Adrenal gland (tissue), 12 donors: ENCODE data around the gene PLAU. TPM values are rescaled to one million over a fixed set of nuclear protein-coding genes. Genes with fewer than 3 reads are reported as not detected.

Source experiments
- DNase-seq, 7 donors: peaks; one replicate each; pipeline ENCODE4 v3.0.0-alpha.2; 2019 to 2020
- H3K27ac ChIP-seq, 5 donors: fragments of 200-600 bp; sonication (generic) in 4 of 5; 1 replicate in 3 of 5; 2 replicates in 2 of 5; pipeline versions ENCODE4 v1.5.1 to v1.8.0; 2016 to 2020; ENCODE audit warnings: mild to moderate bottlenecking in 1 of 5
- H3K27me3 ChIP-seq: fragments of 200-600 bp; 2 replicates; pipeline ENCODE4 v1.8.0; 2021
- H3K36me3 ChIP-seq, 2 donors: fragments of 200-600 bp; replicated peaks in 1 of 2; 1 replicate in 1 of 2; 2 replicates in 1 of 2; pipeline versions ENCODE4 v1.5.1 to v1.8.0; 2018 to 2022
- H3K4me1 ChIP-seq, 2 donors: fragments of 200-600 bp; replicated peaks in 1 of 2; 1 replicate in 1 of 2; 2 replicates in 1 of 2; pipeline versions ENCODE4 v1.5.1 to v1.8.0; 2018 to 2021
- H3K4me3 ChIP-seq, 4 donors: fragments of 200-600 bp; sonication (generic) in 3 of 4; one replicate each; pipeline ENCODE4 v1.5.1; 2016 to 2018
- H3K9me3 ChIP-seq, 3 donors: fragments of 200-600 bp; sonication (generic) in 1 of 3; replicated peaks in 1 of 3; 1 replicate in 2 of 3; 2 replicates in 1 of 3; pipeline versions ENCODE4 v1.5.1 to v1.8.0; 2016 to 2021
- CTCF ChIP-seq, 6 experiments: fragments of 450-650 bp in 4 of 6; fragments of 200-600 bp in 2 of 6; sonication (generic) in 1 of 6; IDR thresholded peaks; 1 replicate in 5 of 6; 2 replicates in 1 of 6; pipeline versions ENCODE4 v1.5.1 to v1.8.0; 2016 to 2021; ENCODE audit warnings: antibody characterized with exemption in 6 of 6, mild to moderate bottlenecking in 2 of 6, moderate library complexity in 1 of 6
- POLR2A ChIP-seq, 2 donors: fragments of 450-650 bp; IDR thresholded peaks; one replicate each; pipeline ENCODE4 v1.6.1; 2017; ENCODE audit warnings: antibody characterized with exemption in 2 of 2, mild to moderate bottlenecking in 2 of 2, moderate library complexity in 1 of 2
- WGBS, 4 donors: extraction: QIAGEN DNeasy Blood & Tissue Kit in 2 of 4; methylation state at CpG; one replicate each; pipeline versions ENCODE4 v1.1.5 to v1.1.7; 2013 to 2017; 5-methylcytosine and 5-hydroxymethylcytosine counted together
- intact Hi-C, 2 donors: fragments of 100-400 bp; cut with DNase I; formaldehyde crosslinking; loops; one replicate each; pipeline versions ENCODE4 v1.14.1 to v1.15.0; 2022 to 2023
- polyA plus RNA-seq, 3 donors: library from polyadenylated mRNA; stranded (reverse); fragments of 200-250 nt in 2 of 3; fragments of 350-450 nt in 1 of 3; fragmentation: Illumina TruSeq in 1 of 3; extraction: RNeasy Lipid Tissue Mini Kit (QIAGEN cat#74804) in 1 of 3; gene quantifications; one replicate each; pipeline ENCODE4 v1.2.3, GENCODE V29; 2013 to 2014
- total RNA-seq, 9 donors: library from RNA; depleted of rRNA in 4 of 9; stranded (reverse); fragments of >200 nt in 4 of 9; fragments of 120-200 nt in 1 of 9; fragmentation: NEBNext Ultra II Directional in 1 of 9; extraction: Animal tissue kit (Norgen Biotek cat#: 25700) in 1 of 9; gene quantifications; one replicate each; pipeline versions ENCODE4 v1.1.0 to v1.2.4, GENCODE V29; 2013 to 2023
- donor health status: healthy with polysubstance abuse.
- donor health status: Bipolar disorder and iron deficiency.
- donor health status: DM: yes; HTN: yes; CAD: no.
- donor health status: DM: no; HTN: no; CAD: no.
- donor health status: DM: no; HTN: no; CAD: no.
- donor health status: DM: yes; HTN: yes; CAD: no.

The PLAU gene
- total and polyA plus RNA-seq, 12 donors: 0.94 to 19.4 (median 6.9) TPM

GRCh38 chr10:73874267-73875138, 36.4 kb upstream of the PLAU start, which contains the start of gene CAMK2G:
Gene CAMK2G (minus strand): TSS chr10:73874555. CDS start chr10:73874461, 94 bp downstream.
- intact Hi-C loops: loop anchor here in 1 of 2 donors (10.0 kb wide), 1 partner anchor 60 kb away; the partner anchor contains the start of gene NDST2
- H3K27ac ChIP-seq: peak within 1 kb of the TSS in 4 of 5 donors; percentile 9 to 82 (median 32)
- no peaks in the 10 kb centered on the region for H3K27me3 ChIP-seq

GRCh38 chr10:73875139-73875475, 35.8 kb upstream of the PLAU start:
- intact Hi-C loops: loop anchor here in 1 of 2 donors (10.0 kb wide), 1 partner anchor 60 kb away; the partner anchor contains the start of gene NDST2
- H3K4me3 ChIP-seq: peak overlapping the region in 2 of 4 donors; percentile 59 to 98
- H3K36me3 ChIP-seq: no peaks in the 10 kb centered on the region
- no peaks in the 10 kb centered on the region for H3K27me3 ChIP-seq
- H3K4me1 ChIP-seq: peaks cover 0 to 15% of the 10 kb centered on the region in 2 donors
- WGBS, 4 donors: 31 to 39% (median 37%) methylated on average over 3 of the region's 3 CpGs
- no peak for TF ChIP-seq CTCF (IDR thresholded peaks at IDR 0.05)
- no peak for TF ChIP-seq POLR2A (IDR thresholded peaks at IDR 0.05)
- H3K27ac ChIP-seq: peak overlapping the region in 2 of 5 donors; percentile 9 to 82
- no peaks in the 10 kb centered on the region for H3K9me3 ChIP-seq
- no peak for DNase-seq

More at GRCh38 chr10:73874267-73875138, 36.4 kb upstream of the PLAU start, which contains the start of gene CAMK2G:
- H3K4me3 ChIP-seq: peak within 1 kb of the TSS in 2 of 4 donors; percentile 62 to 98
- DNase-seq: peak; percentile 86 to 91 (median 87)
- TF ChIP-seq CTCF (IDR thresholded peaks at IDR 0.05) (no peak), POLR2A (IDR thresholded peaks at IDR 0.05) (peak in 1 of 2 donors; percentile 63)
- no peaks in the 10 kb centered on the region for H3K36me3 ChIP-seq
- peaks cover 0 to 15% of the 10 kb centered on the region in 2 donors for H3K4me1 ChIP-seq
- WGBS, 4 donors: 1 to 2% (median 2%) methylated on average over 17 to 90 of the region's 95 CpGs
- H3K9me3 ChIP-seq: no peaks in the 10 kb centered on the region

- Histone ChIP-seq H3K27me3 (no peaks in the 10 kb centered on the region), H3K4me1 (peaks cover 0 to 15% of the 10 kb centered on the region in 2 donors), H3K27ac (no peak overlapping the region), H3K36me3 (no peaks in the 10 kb centered on the region), H3K4me3 (no peak overlapping the region), H3K9me3 (no peaks in the 10 kb centered on the region)
- TF ChIP-seq CTCF (IDR thresholded peaks at IDR 0.05): no peak
- no peak for TF ChIP-seq POLR2A (IDR thresholded peaks at IDR 0.05)
- intact Hi-C loops: loop anchor here in 1 of 2 donors (10.0 kb wide), 1 partner anchor 61 kb away; the partner anchor contains the start of gene NDST2
- 70 to 100% (median 93%) methylated on average over 1 to 4 of the region's 4 CpGs for WGBS, 4 donors
- DNase-seq: no peak
These were observed 34.8 kb upstream of the PLAU start for GRCh38 chr10:73876157-73876556.

- Histone ChIP-seq H3K4me1 (peaks cover 0 to 15% of the 10 kb centered on the region in 2 donors), H3K36me3 (no peaks in the 10 kb centered on the region), H3K4me3 (no peak overlapping the region), H3K9me3 (no peaks in the 10 kb centered on the region), H3K27ac (no peak overlapping the region), H3K27me3 (no peaks in the 10 kb centered on the region)
- TF ChIP-seq CTCF (IDR thresholded peaks at IDR 0.05): no peak
- no peak for DNase-seq
- intact Hi-C loops: loop anchor here in 1 of 2 donors (10.0 kb wide), 1 partner anchor 62 kb away; the partner anchor contains the start of gene NDST2
These were observed 34.4 kb upstream of the PLAU start for GRCh38 chr10:73876566-73876965.
